Peyer's patch (tissue), 4 donors: Measurements from ENCODE around the gene COMMD1.

Experiments
- POLR2A ChIP-seq, 2 donors: fragments of 450-650 bp; IDR thresholded peaks; one replicate each; pipeline ENCODE4 v1.5.1; 2017; ENCODE audit warnings: antibody characterized with exemption in 2 of 2, mild to moderate bottlenecking in 2 of 2, moderate library complexity in 2 of 2
- TF ChIP-seq, protein P1 (sequence below), 6 experiments: fragments of 450-650 bp in 4 of 6; fragments of 200-600 bp in 2 of 6; sonication (generic) in 1 of 6; IDR thresholded peaks; one replicate each; pipeline ENCODE4 v1.5.1; 2017 to 2019; ENCODE audit warnings: antibody characterized with exemption in 6 of 6, mild to moderate bottlenecking in 3 of 6, moderate library complexity in 1 of 6

DNA sequence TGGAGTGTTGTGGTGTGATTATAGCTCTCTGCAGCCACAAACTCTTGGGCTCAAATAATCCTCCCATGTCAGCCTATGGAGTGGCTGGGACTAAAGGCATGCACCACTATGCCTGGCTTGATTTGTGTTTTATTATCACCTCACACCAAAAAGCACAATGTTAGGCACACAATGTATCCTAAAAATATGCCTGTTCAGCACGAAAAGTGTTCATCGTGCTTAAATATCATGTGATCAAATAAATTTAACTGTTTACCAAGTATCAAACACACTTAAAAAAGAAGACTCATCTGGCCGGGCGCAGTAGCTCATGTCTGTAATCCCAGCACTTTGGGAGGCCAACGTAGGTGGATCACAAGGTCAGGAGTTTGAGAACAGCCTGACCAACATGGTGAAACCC lies 22.6 kb upstream of the COMMD1 start:
- no peak for TF ChIP-seq POLR2A (IDR thresholded peaks at IDR 0.05)
- TF ChIP-seq, protein P1, sequence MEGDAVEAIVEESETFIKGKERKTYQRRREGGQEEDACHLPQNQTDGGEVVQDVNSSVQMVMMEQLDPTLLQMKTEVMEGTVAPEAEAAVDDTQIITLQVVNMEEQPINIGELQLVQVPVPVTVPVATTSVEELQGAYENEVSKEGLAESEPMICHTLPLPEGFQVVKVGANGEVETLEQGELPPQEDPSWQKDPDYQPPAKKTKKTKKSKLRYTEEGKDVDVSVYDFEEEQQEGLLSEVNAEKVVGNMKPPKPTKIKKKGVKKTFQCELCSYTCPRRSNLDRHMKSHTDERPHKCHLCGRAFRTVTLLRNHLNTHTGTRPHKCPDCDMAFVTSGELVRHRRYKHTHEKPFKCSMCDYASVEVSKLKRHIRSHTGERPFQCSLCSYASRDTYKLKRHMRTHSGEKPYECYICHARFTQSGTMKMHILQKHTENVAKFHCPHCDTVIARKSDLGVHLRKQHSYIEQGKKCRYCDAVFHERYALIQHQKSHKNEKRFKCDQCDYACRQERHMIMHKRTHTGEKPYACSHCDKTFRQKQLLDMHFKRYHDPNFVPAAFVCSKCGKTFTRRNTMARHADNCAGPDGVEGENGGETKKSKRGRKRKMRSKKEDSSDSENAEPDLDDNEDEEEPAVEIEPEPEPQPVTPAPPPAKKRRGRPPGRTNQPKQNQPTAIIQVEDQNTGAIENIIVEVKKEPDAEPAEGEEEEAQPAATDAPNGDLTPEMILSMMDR (IDR thresholded peaks at IDR 0.05): no peak
